GM19438 (cell line): ENCODE results near the gene FAM110A.
"Not testable (repeated sequence)": the region's sequence is repeated elsewhere in the genome, so short reads cannot be mapped to it uniquely, and the experiment has no call there.

Experiments
- ATAC-seq: cut with Tn5 transposase; IDR thresholded peaks from one replicate; pipeline ENCODE4 v1.9.1; 2021; ENCODE audit warnings: low read depth; ENCODE audit not compliant: unreplicated experiment

The FAM110A gene

DNA sequence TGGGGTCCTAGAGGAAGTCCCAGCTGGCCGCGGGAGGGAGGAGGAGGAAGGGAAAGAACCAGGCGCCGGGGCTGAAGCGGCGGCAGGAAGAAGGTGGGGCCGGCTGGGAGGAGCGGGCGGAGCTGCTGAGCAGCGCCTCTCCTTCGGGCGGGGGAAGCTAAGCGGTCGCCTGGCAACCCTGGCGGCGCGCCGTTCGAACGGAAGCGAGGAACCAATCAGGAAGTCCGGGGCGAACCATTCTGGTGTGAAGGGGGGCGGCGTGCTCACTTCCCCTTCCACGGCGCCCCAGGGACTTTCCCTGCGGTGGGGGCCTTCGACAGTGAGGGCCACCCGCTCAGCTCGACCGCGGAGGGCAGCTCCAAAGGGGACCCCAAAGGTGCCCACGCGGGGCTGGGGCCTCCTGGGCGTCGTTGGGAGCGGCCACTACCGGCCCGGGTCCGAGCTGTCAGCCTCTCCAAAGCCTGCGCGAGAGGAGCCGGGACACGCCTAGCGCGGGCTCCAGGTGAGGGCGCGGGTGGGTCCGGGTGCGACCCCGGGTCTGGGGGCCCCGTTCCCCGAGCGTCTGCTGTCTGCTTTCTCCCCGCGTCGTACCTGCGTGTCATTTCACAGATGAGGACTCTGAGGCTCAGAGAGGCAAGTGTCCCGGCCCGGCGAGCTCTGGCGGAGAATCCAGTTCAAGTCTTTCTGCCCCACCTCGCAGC is at the start of gene FAM110A:
TSS of gene FAM110A (plus strand) at position 266 of the 701 bp plus-strand sequence. CDS start 11,090 bp downstream, outside the sequence.
- ATAC-seq: peak; percentile 90

DNA sequence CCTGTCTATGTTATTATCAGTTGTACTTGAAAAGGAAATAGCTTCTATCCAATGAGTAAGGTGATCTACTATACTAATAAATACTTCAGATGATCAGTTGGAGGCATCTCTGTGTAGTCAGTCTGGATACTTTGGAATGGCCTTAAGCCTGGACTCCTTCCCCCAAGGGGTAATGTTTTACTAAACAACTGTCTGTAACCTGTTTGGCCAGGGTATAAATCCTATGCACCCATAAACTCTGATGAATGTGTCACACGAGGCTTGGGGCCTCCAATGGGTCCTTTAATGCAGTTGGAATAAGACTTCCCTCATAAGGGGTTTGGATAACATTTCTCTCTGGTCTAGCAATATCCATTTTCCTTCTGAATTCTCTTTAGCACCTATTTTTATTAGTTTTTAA is 45.7 kb upstream of the FAM110A start:
- no peak for ATAC-seq

DNA sequence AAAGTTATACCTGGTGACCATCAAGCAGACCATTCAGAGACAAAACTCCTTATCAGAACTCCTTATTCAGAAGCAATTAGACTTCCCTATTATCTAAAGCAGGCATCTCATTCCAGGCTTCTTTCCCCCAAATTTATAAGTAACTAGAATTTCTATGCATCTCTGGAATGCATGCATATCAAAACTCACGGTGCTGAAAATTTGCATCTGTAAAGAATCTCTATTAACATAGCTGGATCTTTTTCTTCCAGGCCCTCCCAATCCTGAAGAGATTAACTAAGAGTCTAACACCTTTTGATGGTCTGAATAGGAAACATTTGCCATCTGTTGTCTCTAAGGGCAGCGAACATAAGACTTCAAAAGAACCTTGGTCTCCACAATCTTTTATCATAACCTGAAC is 42.5 kb upstream of the FAM110A start:
- ATAC-seq: no peak

DNA sequence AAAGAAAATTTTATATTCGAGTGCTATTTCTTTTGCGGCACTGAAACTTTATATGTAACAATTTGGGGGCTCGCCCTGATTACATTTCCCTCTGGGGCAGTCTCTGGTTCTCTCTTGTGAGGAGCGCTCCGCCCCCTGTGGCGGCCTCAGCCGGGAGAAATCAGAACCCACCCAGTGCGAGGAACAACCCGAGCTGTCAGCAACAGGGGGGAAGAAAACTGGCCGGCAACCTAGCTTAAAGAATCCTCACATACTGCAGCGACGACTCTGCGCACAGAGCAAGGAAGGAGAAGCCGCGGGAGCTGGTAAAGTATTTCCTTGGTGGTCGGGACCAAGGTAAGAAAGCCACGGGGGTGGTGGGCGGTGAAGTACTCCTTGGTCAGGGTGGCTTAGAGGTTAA is 41.3 kb upstream of the FAM110A start:
- ATAC-seq: no peak

DNA sequence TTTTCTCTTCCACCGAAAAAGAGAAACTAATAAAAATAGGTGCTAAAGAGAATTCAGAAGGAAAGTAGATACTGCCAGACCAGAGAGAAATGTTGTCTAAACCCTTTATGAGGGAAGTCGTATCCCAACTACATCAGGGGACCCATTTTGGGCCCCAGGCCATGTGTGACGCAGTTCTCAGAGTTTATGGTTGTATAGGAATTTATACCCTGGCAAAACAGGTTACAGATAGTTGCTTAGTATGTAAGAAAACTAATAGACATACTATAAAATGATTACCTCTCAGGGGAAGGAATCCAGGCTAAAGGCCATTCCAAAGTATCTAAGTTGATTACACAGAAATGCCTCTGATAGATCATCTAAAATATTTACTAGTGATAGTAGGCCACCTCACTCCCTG is 36.6 kb upstream of the FAM110A start:
- ATAC-seq: no peak

DNA sequence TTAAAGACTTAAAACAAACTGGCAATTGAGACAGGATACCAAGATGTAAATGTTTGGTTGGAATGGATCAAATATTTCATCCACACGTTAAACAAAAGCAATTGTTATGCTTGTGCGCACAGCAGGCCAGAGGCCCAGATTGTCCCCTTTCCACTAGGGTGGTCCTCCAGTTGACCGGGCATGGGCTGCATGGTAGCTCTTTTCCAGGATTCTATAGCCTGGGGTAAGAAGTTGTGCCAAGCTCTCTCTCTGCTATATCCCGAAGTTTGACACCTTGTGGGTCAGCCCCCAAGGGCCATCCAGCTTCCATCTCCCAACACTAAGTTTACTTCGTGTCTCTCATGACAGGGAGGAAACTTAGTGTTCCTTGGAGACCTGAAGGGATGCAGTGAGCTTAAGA is 34.8 kb upstream of the FAM110A start:
- ATAC-seq: not testable (repeated sequence)

DNA sequence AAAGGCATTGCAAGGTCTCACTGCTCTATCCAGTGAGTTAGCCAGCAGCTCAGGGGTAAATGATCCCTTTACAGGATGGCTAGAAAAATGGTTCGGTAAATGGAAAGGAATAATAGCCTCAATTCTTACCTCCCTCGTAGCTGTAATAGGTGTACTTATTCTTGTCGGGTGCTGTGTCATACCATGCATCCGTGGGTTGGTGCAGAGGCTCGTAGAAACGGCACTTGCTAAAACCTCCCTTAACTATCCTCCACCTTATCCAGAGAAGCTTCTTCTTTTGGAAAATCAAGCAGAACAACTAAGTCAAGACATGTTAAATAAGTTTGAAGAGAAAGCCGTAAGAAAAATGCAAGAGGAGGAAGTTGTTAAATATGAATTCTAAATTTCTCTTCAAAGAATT is 33.5 kb upstream of the FAM110A start:
- ATAC-seq: not testable (repeated sequence)

DNA sequence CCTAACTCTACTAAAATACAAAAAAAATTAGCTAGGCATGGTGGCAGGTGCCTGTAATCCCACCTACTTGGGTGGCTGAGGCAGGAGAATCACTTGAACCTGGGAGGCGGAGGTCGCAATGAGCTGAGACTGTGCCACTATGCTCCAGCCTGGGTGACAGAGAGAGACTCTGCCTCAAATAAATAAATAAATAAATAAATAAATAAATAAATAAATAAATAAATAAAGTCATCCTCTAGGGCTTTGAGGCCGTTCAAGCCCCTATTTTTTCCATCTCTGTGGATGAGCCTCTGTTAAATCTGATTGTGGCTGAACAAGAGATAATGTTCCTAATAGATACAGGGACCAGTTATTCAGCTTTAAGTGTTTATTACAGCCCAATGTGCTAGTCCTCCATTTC is 31.8 kb upstream of the FAM110A start:
- ATAC-seq: no peak

DNA sequence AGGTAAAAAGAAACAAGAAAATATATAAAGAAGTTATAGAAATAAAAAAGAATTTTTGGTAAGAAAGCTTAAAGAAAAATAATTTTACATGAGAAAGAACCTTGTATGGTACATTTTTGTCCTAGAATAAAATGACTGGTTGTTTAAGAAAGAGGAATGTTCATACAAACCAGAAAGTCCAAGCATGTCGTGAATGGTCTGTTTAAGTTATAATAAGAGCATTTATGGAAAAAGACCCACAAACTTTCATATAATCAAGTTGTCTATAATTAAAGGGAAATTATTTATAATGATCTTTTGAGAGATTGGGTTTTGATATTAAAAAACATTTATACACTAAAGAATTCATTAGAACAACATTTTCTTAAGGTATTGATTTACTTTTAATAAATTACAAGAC is 27.8 kb upstream of the FAM110A start:
- ATAC-seq: no peak

DNA sequence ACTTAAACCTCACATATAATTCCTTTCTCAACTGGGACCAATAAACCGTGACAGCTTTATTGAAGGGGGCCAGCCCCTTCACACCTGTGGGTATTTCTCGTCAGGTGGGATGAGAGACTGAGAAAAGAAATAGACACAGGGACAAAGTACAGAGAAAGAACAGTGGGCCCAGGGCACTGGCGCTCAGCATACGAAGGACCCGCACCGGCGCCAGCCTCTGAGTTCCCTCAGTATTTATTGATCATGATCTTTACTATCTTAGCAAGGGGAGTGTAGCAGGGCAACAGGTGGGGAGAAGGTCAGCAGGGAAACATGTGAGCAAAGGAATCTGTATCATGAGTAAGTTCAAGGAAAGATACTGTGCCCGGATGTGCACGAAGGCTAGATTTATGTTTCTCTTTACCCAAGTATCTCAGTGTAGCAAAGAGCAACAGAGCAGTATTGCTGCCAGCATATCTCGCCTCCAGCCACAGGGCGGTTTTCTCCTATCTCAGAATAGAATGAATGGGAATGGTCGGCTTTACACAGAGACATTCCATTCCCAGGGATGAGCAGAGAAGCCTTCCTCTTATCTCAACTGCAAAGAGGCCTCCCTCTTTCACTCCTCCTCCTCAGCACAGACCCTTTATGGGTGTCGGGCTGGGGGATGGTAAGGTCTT is 21.6 kb upstream of the FAM110A start:
- not testable (repeated sequence) for ATAC-seq

DNA sequence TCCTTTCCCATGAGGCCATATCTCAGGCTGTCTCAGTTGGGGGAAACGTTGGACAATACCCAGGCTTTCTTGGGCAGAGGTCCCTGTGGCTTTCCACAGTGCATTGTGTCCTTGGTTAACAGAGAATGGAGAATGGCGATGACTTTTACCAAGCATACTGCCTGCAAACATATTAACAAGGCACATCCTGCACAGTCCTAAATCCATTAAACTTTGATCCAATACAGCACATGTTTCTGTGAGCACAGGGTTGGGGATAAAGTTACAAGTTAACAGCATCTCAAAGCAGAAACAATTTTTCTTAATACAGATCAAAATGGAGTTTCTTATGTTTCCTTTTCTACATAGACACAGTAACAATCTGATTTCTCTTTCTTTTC is 21.1 kb upstream of the FAM110A start:
- ATAC-seq: not testable (repeated sequence)

DNA sequence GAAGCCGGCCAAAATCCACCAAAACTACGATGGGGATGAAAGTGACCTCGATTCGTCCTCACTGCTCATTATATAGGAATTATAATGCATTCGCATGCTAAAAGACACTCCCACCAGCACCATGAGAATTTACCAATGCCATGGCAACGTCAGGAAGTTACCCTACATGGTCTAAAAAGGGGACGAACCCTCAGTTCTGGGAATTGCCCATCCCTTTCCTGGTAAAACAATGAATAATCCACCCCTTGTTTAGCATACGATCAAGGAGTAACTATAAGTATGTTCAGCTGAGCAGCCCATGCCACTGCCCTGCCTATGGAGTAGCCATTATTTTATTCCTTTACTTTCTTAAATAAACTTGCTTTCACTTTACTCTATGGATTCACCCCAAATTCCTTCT is 20.1 kb upstream of the FAM110A start:
- no peak for ATAC-seq

DNA sequence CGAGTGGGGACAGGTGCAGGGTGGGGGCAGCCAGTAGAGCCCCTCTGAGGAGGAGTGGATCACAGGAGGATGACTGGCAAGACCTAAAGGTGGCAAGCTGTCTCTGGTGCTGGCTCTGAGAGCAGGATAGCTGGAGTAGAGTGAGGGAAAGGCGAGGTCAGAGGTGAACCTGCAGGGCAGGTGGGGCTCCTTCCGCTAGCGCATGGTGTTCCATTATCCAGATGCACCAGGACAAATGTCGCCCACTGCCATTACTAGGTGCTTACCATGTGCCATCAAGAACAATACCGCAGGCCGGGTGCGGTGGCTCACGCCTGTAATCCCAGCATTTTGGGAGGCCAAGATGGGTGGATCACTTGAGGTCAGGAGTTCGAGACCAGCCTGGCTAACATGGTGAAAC is 18.3 kb upstream of the FAM110A start:
- no peak for ATAC-seq

DNA sequence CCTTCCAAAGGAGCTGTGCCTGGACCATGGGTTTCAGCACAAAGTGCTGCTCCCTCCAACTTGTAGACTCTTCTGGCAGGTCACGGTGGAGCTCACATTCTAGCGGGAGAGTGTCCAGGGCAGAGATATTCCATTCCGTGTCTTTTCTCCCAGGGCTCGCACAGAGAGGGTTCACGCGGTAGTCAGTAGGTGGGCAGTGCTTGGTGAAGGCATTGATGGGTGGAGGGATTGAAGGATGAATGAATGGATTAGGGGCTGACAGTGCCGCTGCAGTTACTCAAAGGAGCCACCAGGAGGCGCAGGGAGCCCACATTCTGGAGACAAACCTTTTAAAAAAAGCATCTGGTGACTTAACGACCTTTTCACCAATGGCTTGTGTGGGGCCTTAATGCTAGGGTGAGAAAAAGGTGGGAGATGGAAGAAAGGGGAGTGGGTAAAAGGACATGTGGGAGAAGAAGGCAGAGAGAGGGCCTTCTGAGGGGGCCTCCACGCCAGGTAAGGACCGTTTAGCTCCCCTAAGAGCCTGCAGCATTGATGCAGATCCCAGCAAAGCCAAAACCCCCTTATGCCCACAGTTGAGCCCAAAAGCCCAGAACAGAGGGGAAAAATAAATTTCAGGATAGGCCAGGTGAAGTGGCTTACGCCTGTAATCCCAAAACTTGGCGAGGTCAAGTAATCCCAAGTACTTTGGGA is 17.5 kb upstream of the FAM110A start:
- ATAC-seq: no peak

DNA sequence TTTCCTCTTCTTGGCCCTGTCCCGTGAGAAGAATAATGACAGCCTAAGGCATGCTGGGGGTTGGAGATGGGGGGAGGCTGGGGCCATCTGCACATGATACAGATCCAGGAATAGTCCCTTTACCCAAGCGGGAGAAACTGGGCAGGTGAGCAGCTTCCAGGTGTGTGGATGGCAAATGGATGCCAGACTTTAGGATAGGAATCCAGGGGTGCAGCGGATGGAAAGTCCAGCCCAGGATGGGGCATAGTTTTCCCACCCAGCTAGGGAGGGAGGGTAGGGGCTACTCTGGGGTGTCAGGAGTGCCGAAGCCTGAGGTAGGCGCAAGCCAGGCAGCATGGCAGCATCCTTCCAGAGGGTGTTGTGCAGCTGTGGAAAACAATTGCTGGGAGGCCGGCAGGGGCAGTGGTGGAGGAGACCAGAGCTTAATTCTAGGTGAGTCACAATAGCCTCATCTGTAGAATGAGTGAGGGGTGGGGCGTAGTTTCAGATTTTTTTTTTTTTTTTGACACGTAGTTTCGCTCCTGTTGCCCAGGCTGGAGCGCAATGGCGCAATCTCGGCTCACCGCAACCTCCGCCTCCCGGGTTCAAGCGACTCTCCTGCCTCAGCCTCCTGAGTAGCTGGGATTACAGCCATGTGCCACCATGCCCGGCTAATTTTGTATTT is 15.4 kb upstream of the FAM110A start:
- no peak for ATAC-seq

DNA sequence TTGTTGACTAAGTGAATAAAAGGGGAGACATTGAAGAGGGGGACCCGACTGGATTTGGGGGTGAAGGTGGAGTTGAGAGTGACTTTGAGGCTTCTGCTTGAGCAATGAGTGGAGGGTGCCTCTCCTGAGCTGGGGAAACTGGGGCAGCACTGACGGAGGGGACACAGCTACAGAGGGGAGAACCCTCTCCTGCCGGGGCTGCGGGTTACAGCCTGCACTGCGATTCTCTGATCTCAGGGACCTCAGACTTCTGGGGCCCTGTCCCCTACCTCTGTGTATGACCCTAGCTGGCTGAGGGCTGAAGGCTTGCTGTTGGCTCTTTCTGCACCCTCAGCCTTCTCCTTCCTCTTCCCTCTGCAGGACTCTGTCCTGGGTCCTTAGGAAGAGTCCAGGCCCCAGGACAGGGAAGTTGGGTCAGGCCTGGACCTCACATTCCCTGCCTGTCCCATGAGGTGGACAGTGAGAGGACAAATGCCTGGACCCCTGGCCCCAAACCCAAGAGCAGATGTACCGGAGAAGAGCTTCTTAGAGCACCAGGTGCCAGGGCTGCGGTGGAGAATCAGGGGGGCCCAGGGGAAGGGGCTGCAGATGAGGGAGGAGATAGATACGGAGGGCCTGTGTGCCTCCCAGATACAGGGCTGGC is 13.7 kb upstream of the FAM110A start:
- ATAC-seq: no peak

DNA sequence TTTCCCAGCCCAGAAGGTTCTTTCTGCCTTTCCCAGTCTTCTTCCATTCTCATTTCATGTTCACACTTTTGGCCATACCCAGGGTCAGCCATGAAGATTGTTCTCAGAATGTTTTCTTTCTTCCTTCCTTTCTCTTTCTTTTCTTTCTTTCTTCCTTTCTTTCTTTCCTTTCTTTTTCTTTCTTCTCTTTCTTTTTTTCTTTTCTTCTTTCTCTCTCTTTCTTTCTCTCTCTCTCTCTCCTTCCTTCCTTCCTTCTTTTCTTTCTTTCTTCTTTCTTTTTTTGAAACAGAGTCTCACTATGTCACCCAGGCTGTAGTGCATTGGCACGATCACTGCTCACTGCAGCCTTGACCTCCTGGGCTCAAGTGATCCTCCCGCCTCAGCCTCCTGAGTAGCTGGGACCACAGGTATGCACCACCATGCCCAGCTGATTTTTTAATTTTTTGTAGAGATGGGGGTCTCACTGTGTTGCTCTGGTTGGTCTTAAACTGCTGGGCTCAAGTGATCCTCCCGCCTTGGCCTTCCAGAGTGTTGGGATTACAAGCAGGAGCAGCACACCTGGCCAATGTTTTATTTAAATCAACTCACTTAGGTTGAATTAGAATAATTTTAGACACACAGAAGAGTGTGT is 13.1 kb upstream of the FAM110A start:
- no peak for ATAC-seq

DNA sequence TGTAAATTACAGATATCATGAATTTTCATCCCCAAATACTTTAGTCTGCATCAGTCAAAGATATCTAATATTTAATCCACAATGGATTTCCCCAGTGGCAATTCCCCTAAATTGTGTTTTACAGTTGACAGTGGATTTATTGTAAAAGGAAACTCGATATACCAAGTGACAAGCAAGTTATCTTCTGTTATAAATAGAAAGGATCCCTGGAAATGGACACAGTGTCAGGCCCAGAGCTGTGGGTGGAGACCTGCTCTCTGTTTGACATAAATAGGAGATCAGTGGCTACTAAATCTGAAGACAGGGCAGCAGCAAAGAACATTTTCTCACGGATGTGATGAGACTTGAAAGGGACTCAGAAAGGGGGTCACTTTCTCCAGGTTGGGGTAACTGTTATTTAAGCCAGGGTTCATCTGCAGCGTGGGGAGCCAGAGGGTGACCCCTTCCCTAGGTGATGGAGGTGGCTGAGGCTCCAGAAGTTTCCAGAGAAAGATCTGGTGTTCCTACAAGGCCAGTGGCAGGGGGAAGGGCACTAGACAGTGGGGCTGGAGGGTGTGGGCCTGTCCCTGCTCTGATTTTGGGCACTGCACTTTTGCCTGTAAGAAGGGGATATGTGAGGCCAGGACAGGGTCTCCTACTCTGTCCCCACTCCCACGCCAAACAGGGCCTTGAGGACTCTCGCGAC is 12.3 kb upstream of the FAM110A start:
- no peak for ATAC-seq

DNA sequence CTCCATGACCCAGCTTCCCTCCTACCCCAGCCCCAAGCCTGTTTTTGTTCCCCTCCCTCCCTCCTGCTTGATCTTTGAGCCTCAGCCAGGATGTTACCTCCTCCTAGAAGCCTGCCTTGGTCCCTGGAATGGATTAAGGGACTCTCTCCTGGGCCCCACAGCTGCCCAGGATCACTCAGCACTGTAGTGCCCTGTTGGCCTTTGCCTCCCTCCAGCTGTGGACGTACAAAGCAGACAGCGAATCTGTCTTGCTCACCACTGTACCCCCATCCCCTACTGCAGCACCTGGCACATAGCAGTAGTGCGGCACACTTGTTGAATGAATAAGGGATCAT is 11.8 kb upstream of the FAM110A start:
- ATAC-seq: no peak
